Muscle layer of duodenum (tissue), 2 donors: Measurements from ENCODE around the gene PALLD.
"Not testable (repeated sequence)": the region's sequence is repeated elsewhere in the genome, so short reads cannot be mapped to it uniquely, and the experiment has no call there.

Experiments used
- H3K27ac ChIP-seq: one replicate; pipeline ENCODE4 v1.7.0; 2013; ENCODE audit warnings: mild to moderate bottlenecking, low read length
- H3K27me3 ChIP-seq: one replicate; pipeline ENCODE4 v1.7.0; 2013; ENCODE audit warnings: low read depth, mild to moderate bottlenecking, control low read depth, low read length
- H3K36me3 ChIP-seq, 2 donors: one replicate each; pipeline ENCODE4 v1.7.0; 2013; ENCODE audit warnings: low read length in 2 of 2, control low read depth in 1 of 2, mild to moderate bottlenecking in 1 of 2; ENCODE audit not compliant: insufficient read depth in 2 of 2, control insufficient read depth in 1 of 2
- H3K4me1 ChIP-seq, 2 donors: one replicate each; pipeline ENCODE4 v1.7.0; 2013; ENCODE audit warnings: low read length in 2 of 2, mild to moderate bottlenecking in 2 of 2, control low read depth in 1 of 2, moderate library complexity in 1 of 2; ENCODE audit not compliant: insufficient read depth in 2 of 2, control insufficient read depth in 1 of 2
- H3K4me3 ChIP-seq, 2 donors: one replicate each; pipeline ENCODE4 v1.7.0; 2013; ENCODE audit warnings: low read length in 2 of 2, low read depth in 1 of 2, mild to moderate bottlenecking in 1 of 2
- H3K9me3 ChIP-seq, 2 donors: one replicate each; pipeline ENCODE4 v1.7.0; 2013; ENCODE audit warnings: low read length in 2 of 2, control low read depth in 1 of 2, mild to moderate bottlenecking in 1 of 2; ENCODE audit not compliant: control insufficient read depth in 1 of 2
- donor health status: healthy.

PALLD gene

GRCh38 chr4:168952821-168953246 is 456.0 kb downstream of the PALLD start:
- H3K27me3 ChIP-seq, H3K4me3 ChIP-seq, H3K9me3 ChIP-seq, H3K27ac ChIP-seq, H3K4me1 ChIP-seq, H3K36me3 ChIP-seq: not testable (repeated sequence)

- no peaks in the 10 kb centered on the region for H3K4me1 ChIP-seq
- no peak overlapping the region for H3K4me3 ChIP-seq
- H3K27ac ChIP-seq: no peak overlapping the region
- no peaks in the 10 kb centered on the region for H3K9me3 ChIP-seq
- no peaks in the 10 kb centered on the region for H3K27me3 ChIP-seq
- H3K36me3 ChIP-seq: no peaks in the 10 kb centered on the region
These were observed 458.8 kb downstream of the PALLD start for GRCh38 chr4:168955674-168956073.

DNA sequence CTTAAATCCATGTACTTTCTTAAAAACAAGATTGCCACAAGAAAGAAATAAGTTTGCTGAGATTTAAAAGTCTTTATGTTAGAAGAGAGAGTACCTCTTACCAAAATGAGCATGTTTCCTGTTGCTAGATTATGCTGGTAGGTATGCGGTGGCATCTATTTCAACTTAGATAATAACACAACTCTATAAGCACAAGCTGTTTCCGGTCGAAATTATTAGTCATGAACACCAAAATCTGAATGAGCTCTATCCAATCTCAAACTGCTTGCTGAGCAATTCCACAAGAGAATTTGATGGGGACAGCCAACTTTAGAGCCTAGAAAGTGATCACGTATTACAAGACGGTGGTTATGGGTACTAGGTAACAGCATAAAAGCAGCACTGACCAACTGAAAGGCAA is 463.9 kb downstream of the PALLD start:
- Histone ChIP-seq H3K9me3 (no peaks in the 10 kb centered on the region), H3K4me1 (no peaks in the 10 kb centered on the region), H3K27me3 (no peaks in the 10 kb centered on the region), H3K27ac (no peak overlapping the region), H3K4me3 (no peak overlapping the region), H3K36me3 (no peaks in the 10 kb centered on the region)

DNA sequence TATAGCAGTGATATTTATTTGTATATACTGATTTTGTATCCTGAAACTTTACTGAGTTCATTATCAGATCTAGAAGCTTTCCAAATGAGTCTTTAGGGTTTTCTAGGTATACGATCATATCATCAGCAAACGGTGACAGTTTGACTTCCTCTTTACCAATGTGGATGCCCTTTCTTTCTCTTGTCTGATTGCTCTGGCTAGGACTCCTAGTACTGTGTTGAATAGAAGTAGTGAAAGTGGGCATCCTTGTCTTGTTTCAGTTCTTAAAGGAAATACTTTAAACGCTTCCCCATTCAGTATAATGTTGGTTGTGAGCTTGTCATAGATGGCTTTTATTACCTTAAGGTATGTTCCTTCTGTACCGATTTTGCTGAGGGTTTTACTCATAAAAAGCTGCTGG is 475.7 kb downstream of the PALLD start:
- Histone ChIP-seq H3K9me3 (no peaks in the 10 kb centered on the region), H3K27ac (no peak overlapping the region), H3K4me3 (no peak overlapping the region), H3K27me3 (no peaks in the 10 kb centered on the region), H3K36me3 (peaks cover 4 to 24% of the 10 kb centered on the region in 2 donors), H3K4me1 (no peaks in the 10 kb centered on the region)
